Right lobe of liver (tissue), 4 donors: Measurements from ENCODE around the gene B9D1.

Experiments
- CTCF ChIP-seq, 4 donors: fragments of 200-600 bp in 3 of 4; fragments of 450-650 bp in 1 of 4; IDR thresholded peaks; one replicate each; pipeline versions ENCODE4 v1.5.1 to v1.8.0; 2016 to 2022; ENCODE audit warnings: antibody characterized with exemption in 4 of 4, mild to moderate bottlenecking in 2 of 4
- POLR2A ChIP-seq: fragments of 450-650 bp; IDR thresholded peaks from one replicate; pipeline ENCODE4 v1.6.1; 2017; ENCODE audit warnings: antibody characterized with exemption, mild to moderate bottlenecking
- donor health status: DM: no; HTN: no; CAD: no.
- donor health status: DM: no; HTN: no; CAD: no.
- donor health status: DM: no; HTN: yes; CAD: no.

GRCh38 chr17:19359856-19360255 lies 2.7 kb downstream of the B9D1 start:
- TF ChIP-seq POLR2A (no peak), CTCF (IDR thresholded peaks at IDR 0.05) (no peak)
